HepG2 (cell line): ENCODE results near the gene DNAJA1. TPM values are rescaled to one million over a fixed set of nuclear protein-coding genes. Genes with fewer than 3 reads are reported as not detected.

Experiments used
- DNMT3B ChIP-seq: conservative IDR thresholded peaks from 2 replicates; pipeline ENCODE4 v1.6.1; 2016; ENCODE audit warnings: missing biosample characterization, control low read depth
- GATA4 ChIP-seq: sonication (generic); IDR thresholded peaks from 2 replicates; pipeline ENCODE4 v1.6.1; 2016; ENCODE audit warnings: antibody characterized with exemption, low read depth, borderline replicate concordance
- HOXA7 ChIP-seq: sonication (generic); formaldehyde crosslinking; IDR thresholded peaks from 2 replicates; pipeline ENCODE4 v1.8.1; 2022; ENCODE audit warnings: mild to moderate bottlenecking, missing genetic modification reagents, moderate library complexity
- KDM2A ChIP-seq: sonication (generic); formaldehyde crosslinking; IDR thresholded peaks from 2 replicates; pipeline ENCODE4 v1.4.0; 2020; ENCODE audit warnings: low read depth, missing genetic modification reagents, borderline replicate concordance
- MED13 ChIP-seq: sonication (generic); formaldehyde crosslinking; IDR thresholded peaks from 2 replicates; pipeline ENCODE4 v1.5.0; 2020; ENCODE audit warnings: missing genetic modification reagents
- MXD1 ChIP-seq: sonication (generic); formaldehyde crosslinking; IDR thresholded peaks from 2 replicates; pipeline ENCODE4 v1.4.0; 2020; ENCODE audit warnings: mild to moderate bottlenecking, missing genetic modification reagents
- NFAT5 ChIP-seq: sonication (generic); formaldehyde crosslinking; IDR thresholded peaks from 2 replicates; pipeline ENCODE4 v1.4.0; 2020; ENCODE audit warnings: missing genetic modification reagents
- NR2C2 ChIP-seq: sonication (generic); formaldehyde crosslinking; IDR thresholded peaks from 2 replicates; pipeline ENCODE4 v1.4.0; 2020; ENCODE audit warnings: missing genetic modification reagents, mild to moderate bottlenecking, moderate library complexity, borderline replicate concordance
- PHF20 ChIP-seq: sonication (generic); formaldehyde crosslinking; IDR thresholded peaks from 2 replicates; pipeline ENCODE4 v1.5.0; 2020; ENCODE audit warnings: mild to moderate bottlenecking, missing genetic modification reagents
- RFX5 ChIP-seq: IDR thresholded peaks from 2 replicates; pipeline ENCODE4 v1.6.1; 2011; ENCODE audit warnings: low read depth, low read length, improper control_type of control experiment
- TCF7L2 ChIP-seq: IDR thresholded peaks from 2 replicates; pipeline ENCODE4 v1.6.1; 2011; ENCODE audit warnings: mild to moderate bottlenecking, low read depth, low read length, moderate library complexity
- ZNF513 ChIP-seq: sonication (generic); formaldehyde crosslinking; conservative IDR thresholded peaks from 2 replicates; pipeline ENCODE4 v1.5.0; 2020; ENCODE audit warnings: missing genetic modification reagents
- ZNF674 ChIP-seq: sonication (generic); formaldehyde crosslinking; IDR thresholded peaks from 2 replicates; pipeline ENCODE4 v1.5.0; 2020; ENCODE audit warnings: low read depth, mild to moderate bottlenecking, missing genetic modification reagents
- ZNF768 ChIP-seq: sonication (generic); formaldehyde crosslinking; IDR thresholded peaks from 2 replicates; pipeline ENCODE4 v1.4.0; 2020; ENCODE audit warnings: missing genetic modification reagents
- ZSCAN31 ChIP-seq: sonication (generic); formaldehyde crosslinking; IDR thresholded peaks from 2 replicates; pipeline ENCODE4 v1.5.0; 2020; ENCODE audit warnings: low read depth, mild to moderate bottlenecking, missing genetic modification reagents
- polyA plus RNA-seq, 8 experiments: library from polyadenylated mRNA; depleted of rRNA in 3 of 8; stranded (reverse) in 7 of 8; unstranded in 1 of 8; fragments of >200 nt; fragmentation: Illumina TruSeq in 4 of 8; extraction: Trizol in 4 of 8; gene quantifications; 2 replicates each; pipeline versions ENCODE4 v1.2.1 to v1.2.3, GENCODE V29; 2011 to 2016; ENCODE audit warnings: low read depth in 4 of 8, missing spikeins in 1 of 8, mixed read lengths in 1 of 8; ENCODE audit not compliant: insufficient read depth in 1 of 8
- total RNA-seq, 5 experiments: library from RNA; depleted of rRNA; stranded (reverse); fragments of >200 nt; fragmentation: Illumina TruSeq; extraction: Trizol; gene quantifications; 2 replicates each; pipeline ENCODE4 v1.2.3, GENCODE V29; 2016; ENCODE audit warnings: low read depth in 1 of 5
- TF ChIP-seq, protein P1 (sequence below): sonication (generic); formaldehyde crosslinking; IDR thresholded peaks from 2 replicates; pipeline ENCODE4 v1.4.0; 2020; ENCODE audit warnings: missing genetic modification reagents, mild to moderate bottlenecking, borderline replicate concordance
- TF ChIP-seq, protein P2 (sequence below): sonication (generic); formaldehyde crosslinking; IDR thresholded peaks from 2 replicates; pipeline ENCODE4 v1.4.0; 2020; ENCODE audit warnings: missing genetic modification reagents, borderline replicate concordance

The DNAJA1 gene
- total and polyA plus RNA-seq, 2 of the 13 experiments (the other 11 are each of a cell fraction or from before 2014, with no cell fraction given): 95.9 to 306 TPM

DNA sequence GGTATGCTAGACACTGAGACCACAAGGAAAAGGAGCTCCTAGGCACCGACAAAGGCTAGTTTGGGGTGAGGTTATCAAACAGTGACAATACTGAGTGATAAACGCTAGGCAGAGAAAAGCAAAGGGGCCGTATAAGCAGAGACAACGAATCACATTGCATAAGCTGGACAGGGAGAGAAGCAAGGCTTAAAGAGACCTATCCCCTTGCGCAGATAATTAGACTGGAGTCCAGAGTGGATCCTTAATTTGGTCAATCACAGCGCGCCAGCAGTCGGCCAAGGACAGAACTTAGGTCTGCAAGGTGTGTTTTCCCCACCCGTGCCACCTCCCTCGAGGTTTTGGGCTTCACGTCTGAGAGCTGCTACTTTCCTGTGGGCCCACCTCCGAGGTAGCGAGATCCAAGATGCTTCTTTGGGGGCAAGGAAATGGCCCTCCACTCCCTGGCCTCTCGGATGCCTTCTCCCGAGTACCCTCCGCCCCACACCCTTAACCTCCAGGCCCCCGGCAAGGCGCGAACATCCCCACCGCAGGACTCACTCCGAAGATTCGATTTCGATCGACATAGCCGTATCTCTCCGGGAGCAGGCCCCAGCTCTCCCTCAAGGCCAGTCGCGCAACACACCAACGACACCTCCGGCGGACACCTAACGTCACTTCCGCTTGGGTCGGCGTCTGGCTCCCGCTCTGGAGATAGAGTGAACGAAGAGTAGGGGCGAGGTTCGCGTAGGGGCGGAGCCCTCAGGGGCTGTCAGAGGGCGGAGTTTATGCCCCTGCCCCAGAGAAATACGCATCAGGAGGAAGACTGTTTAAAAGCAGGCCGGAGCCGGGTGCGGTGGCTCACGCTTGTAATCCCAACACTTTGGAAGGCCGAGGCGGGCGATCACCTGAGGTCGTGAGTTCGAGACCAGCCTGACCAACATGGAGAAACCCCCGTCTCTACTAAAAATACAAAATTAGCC is 51.3 kb downstream of the DNAJA1 start, which contains the start of gene SMU1 (continued):
- TF ChIP-seq NFAT5 (CRISPR knock-in tag): no peak
- peak; percentile 36; the same call in 1 of the 2 replicates for TF ChIP-seq KDM2A (CRISPR knock-in tag)
- TF ChIP-seq PHF20 (CRISPR knock-in tag): peak; percentile 98
- TF ChIP-seq ZSCAN31 (CRISPR knock-in tag): peak; percentile 62
- no peak for TF ChIP-seq ZNF513 (CRISPR knock-in tag)
- TF ChIP-seq, protein P1, sequence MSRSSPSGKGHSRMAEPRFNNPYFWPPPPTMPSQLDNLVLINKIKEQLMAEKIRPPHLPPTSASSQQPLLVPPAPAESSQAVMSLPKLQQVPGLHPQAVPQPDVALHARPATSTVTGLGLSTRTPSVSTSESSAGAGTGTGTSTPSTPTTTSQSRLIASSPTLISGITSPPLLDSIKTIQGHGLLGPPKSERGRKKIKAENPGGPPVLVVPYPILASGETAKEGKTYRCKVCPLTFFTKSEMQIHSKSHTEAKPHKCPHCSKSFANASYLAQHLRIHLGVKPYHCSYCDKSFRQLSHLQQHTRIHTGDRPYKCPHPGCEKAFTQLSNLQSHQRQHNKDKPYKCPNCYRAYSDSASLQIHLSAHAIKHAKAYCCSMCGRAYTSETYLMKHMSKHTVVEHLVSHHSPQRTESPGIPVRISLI (CRISPR knock-in tag): peak; percentile 39; the same call in 1 of the 2 replicates
- no peak for TF ChIP-seq TCF7L2
- no peak for TF ChIP-seq ZNF674 (CRISPR knock-in tag)
- TF ChIP-seq RFX5: peak; percentile 30; the same call in 1 of the 2 replicates
- TF ChIP-seq MED13 (CRISPR knock-in tag): no peak
- peak; percentile 71 for TF ChIP-seq MXD1 (CRISPR knock-in tag)
- peak; percentile 82 for TF ChIP-seq NR2C2 (CRISPR knock-in tag)
- TF ChIP-seq ZNF768 (CRISPR knock-in tag): no peak
- peak; percentile 78; the same call in 1 of the 2 replicates for TF ChIP-seq DNMT3B (CRISPR knock-in tag)
- TF ChIP-seq, protein P2, sequence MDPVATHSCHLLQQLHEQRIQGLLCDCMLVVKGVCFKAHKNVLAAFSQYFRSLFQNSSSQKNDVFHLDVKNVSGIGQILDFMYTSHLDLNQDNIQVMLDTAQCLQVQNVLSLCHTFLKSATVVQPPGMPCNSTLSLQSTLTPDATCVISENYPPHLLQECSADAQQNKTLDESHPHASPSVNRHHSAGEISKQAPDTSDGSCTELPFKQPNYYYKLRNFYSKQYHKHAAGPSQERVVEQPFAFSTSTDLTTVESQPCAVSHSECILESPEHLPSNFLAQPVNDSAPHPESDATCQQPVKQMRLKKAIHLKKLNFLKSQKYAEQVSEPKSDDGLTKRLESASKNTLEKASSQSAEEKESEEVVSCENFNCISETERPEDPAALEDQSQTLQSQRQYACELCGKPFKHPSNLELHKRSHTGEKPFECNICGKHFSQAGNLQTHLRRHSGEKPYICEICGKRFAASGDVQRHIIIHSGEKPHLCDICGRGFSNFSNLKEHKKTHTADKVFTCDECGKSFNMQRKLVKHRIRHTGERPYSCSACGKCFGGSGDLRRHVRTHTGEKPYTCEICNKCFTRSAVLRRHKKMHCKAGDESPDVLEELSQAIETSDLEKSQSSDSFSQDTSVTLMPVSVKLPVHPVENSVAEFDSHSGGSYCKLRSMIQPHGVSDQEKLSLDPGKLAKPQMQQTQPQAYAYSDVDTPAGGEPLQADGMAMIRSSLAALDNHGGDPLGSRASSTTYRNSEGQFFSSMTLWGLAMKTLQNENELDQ: no peak
- peak; percentile 34; the same call in 1 of the 2 replicates for TF ChIP-seq GATA4
- TF ChIP-seq HOXA7 (CRISPR knock-in tag): no peak
